ENCODE results near the gene GSTO2. TPM values are rescaled to one million over a fixed set of nuclear protein-coding genes. Genes with fewer than 3 reads are reported as not detected.

GSTO2 gene
- total and polyA plus RNA-seq, 11 donors, result 0.46 to 1.9 (median 0.88) TPM

DNA sequence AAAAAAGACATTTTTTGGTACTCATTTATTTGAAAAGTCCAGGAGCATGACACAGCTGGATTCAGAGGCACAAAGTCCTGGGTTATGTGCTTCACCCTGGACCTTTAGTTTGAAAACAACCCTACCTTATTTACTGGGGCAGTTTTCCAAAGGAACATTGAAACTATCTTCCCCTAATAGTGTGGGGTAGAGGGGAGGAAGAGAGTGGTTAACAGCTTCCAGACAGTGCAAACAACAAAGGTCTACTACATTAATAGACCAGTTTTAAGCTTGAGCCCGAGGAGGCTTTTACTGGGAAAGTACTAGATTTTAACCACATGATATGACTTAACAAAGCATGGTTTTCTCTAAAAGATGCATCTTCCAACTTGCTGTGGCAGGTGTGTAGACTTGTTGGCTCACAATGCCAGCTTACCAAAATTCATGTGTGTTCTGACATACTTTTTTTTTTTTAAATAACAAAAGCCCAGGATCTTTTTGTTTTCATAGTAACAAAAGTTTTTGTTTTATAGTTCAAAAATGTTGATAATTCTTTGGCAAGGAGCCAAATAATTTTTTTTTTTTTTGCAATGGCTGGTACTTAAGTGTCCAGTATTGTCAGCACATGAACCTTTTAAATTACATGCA is 12.5 kb upstream of the GSTO2 start:
- Histone ChIP-seq H3K36me3 (peaks cover 0 to 53% (median 44%) of the 10 kb centered on the region in 9 donors), H3K27me3 (no peaks in the 10 kb centered on the region), H3K27ac (peak overlapping the region; percentile 96 to 100 (median 98)), H3K4me1 (peaks cover 3 to 68% (median 51%) of the 10 kb centered on the region in 12 donors), H3K4me3 (peak overlapping the region in 11 of 12 donors; percentile 76 to 98 (median 87)), H3K9me3 (no peaks in the 10 kb centered on the region)
- ATAC-seq (peak in 1 of 4 donors; percentile 19), DNase-seq (no peak)
- intact Hi-C loops (cut with DNase I), result loop anchor here in 1 of 10 donors (10.0 kb wide), 1 partner anchor 132 kb away; the partner anchor contains the start of gene SFR1
- 11 to 33% (median 17%) methylated on average over 1 of the region's 1 CpG for WGBS, 4 donors
- TF ChIP-seq POLR2A (IDR thresholded peaks at IDR 0.05), result no peak
- TF ChIP-seq, protein P1, sequence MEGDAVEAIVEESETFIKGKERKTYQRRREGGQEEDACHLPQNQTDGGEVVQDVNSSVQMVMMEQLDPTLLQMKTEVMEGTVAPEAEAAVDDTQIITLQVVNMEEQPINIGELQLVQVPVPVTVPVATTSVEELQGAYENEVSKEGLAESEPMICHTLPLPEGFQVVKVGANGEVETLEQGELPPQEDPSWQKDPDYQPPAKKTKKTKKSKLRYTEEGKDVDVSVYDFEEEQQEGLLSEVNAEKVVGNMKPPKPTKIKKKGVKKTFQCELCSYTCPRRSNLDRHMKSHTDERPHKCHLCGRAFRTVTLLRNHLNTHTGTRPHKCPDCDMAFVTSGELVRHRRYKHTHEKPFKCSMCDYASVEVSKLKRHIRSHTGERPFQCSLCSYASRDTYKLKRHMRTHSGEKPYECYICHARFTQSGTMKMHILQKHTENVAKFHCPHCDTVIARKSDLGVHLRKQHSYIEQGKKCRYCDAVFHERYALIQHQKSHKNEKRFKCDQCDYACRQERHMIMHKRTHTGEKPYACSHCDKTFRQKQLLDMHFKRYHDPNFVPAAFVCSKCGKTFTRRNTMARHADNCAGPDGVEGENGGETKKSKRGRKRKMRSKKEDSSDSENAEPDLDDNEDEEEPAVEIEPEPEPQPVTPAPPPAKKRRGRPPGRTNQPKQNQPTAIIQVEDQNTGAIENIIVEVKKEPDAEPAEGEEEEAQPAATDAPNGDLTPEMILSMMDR (IDR thresholded peaks at IDR 0.05), result no peak

DNA sequence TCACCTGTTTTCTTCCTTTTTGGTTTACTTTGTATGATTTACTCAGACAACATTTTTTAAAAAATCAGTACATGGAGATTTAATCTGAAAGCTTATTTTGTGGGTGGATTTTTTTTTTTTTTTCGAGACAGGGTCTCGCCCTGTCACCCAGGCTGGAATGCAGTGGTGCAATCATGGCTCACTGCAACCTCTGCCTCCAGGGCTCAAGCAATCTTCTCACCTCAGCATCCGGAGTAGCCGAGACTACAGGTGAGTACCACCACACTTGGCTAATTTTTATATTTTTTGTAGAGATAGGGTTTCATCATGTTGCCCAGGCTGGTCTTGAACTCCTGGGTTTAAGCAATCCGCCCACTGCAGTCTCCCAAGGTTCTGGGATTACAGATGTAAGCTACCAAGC is 11.7 kb upstream of the GSTO2 start:
- DNase-seq, result no peak
- Histone ChIP-seq H3K27me3 (no peaks in the 10 kb centered on the region), H3K27ac (peak overlapping the region in 3 of 12 donors; percentile 12 to 100 (median 98)), H3K4me3 (peak overlapping the region in 1 of 12 donors; percentile 97), H3K4me1 (peaks cover 3 to 75% (median 58%) of the 10 kb centered on the region in 12 donors), H3K9me3 (no peaks in the 10 kb centered on the region), H3K36me3 (peaks cover 0 to 61% (median 51%) of the 10 kb centered on the region in 9 donors)
- intact Hi-C loops (cut with DNase I), result loop anchor here in 1 of 10 donors (10.0 kb wide), 1 partner anchor 132 kb away; the partner anchor contains the start of gene SFR1
- no peak for ATAC-seq
- TF ChIP-seq, protein P1 (IDR thresholded peaks at IDR 0.05), result no peak
- TF ChIP-seq POLR2A (IDR thresholded peaks at IDR 0.05), result no peak
- 94 to 95% (median 94%) methylated on average over 5 of the region's 5 CpGs for WGBS, 4 donors

DNA sequence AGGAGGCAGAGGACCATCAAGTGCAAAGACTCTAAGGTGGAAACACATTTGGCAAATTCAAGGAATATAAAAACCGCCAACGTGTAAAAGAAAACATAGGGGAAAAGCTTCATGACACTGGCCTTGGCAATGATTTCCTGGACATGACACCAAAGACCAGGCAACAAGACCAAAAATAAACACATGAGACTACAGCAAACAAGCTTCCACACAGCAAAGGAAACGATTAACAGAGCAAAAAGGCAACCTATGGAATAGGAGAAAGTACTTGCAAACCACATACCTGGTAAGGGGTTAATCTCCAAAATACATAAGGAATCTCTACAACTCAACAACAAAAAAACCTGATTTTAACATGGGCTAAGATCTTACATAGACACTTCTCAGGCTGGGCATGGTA is 10.8 kb upstream of the GSTO2 start:
- 38 to 60% (median 51%) methylated on average over 3 of the region's 3 CpGs for WGBS, 4 donors
- Histone ChIP-seq H3K4me1 (peaks cover 3 to 84% (median 66%) of the 10 kb centered on the region in 12 donors), H3K9me3 (no peaks in the 10 kb centered on the region), H3K27ac (peak overlapping the region in 5 of 12 donors; percentile 12 to 75 (median 20)), H3K36me3 (peaks cover 0 to 71% (median 61%) of the 10 kb centered on the region in 9 donors), H3K4me3 (no peak overlapping the region), H3K27me3 (no peaks in the 10 kb centered on the region)
- TF ChIP-seq, protein P1 (IDR thresholded peaks at IDR 0.05), result no peak
- TF ChIP-seq POLR2A (IDR thresholded peaks at IDR 0.05), result no peak
- intact Hi-C loops (cut with DNase I), result loop anchor here in 1 of 10 donors (10.0 kb wide), 1 partner anchor 133 kb away; the partner anchor contains the start of gene SFR1
- DNase-seq (no peak), ATAC-seq (no peak)

DNA sequence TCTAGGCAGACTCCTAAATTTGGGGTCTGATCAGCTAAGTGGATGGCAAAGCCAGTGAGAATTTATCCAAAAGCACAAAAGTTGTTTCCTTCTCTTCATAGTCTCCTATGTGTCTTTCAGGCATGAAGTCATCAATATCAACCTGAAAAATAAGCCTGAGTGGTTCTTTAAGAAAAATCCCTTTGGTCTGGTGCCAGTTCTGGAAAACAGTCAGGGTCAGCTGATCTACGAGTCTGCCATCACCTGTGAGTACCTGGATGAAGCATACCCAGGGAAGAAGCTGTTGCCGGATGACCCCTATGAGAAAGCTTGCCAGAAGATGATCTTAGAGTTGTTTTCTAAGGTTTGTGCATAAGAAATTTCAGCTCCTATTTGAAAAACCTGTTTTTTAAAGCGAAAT is 9.5 kb upstream of the GSTO2 start:
- WGBS, 4 donors, result 70 to 83% (median 75%) methylated on average over 3 of the region's 3 CpGs
- Histone ChIP-seq H3K9me3 (no peaks in the 10 kb centered on the region), H3K4me3 (no peak overlapping the region), H3K27me3 (no peaks in the 10 kb centered on the region), H3K4me1 (peaks cover 3 to 87% (median 63%) of the 10 kb centered on the region in 12 donors), H3K36me3 (peaks cover 0 to 83% (median 74%) of the 10 kb centered on the region in 9 donors), H3K27ac (peak overlapping the region in 10 of 12 donors; percentile 30 to 79 (median 68))
- intact Hi-C loops (cut with DNase I), result loop anchor here in 1 of 10 donors (10.0 kb wide), 1 partner anchor 135 kb away; the partner anchor contains the start of gene SFR1
- DNase-seq (no peak), ATAC-seq (no peak)
- TF ChIP-seq POLR2A (IDR thresholded peaks at IDR 0.05), result no peak
- TF ChIP-seq, protein P1 (IDR thresholded peaks at IDR 0.05), result no peak
